GM19397 (cell line): ENCODE measurements around the gene MRPL22.
"Not testable (repeated sequence)": the region's sequence is repeated elsewhere in the genome, so short reads cannot be mapped to it uniquely, and the experiment has no call there.

ENCODE experiments used
- ATAC-seq: cut with Tn5 transposase; IDR thresholded peaks from one replicate; pipeline ENCODE4 v1.9.1; 2021; ENCODE audit warnings: mild to moderate bottlenecking, moderate library complexity; ENCODE audit not compliant: unreplicated experiment

MRPL22 gene

DNA sequence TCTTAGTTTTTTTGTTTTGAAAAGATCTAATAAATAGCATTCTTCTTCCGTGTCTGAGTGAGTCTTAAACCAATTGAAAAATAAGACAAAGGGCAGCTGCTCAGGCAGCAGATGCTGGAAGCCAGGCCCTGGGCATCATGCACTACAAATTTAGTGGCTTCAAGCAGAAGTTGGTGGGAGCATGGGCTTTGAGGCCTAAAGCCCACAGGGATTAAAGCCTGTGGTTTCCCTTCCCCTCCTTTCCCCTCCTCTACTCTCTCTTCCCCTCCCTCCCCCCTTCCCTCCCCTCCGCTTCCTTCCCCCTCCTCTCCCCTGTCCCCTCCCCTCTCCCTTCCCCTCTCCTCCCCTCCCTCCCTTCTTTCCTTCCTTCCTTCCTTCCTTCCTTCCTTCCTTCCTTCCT is 52.6 kb downstream of the MRPL22 start:
- ATAC-seq, result no peak

DNA sequence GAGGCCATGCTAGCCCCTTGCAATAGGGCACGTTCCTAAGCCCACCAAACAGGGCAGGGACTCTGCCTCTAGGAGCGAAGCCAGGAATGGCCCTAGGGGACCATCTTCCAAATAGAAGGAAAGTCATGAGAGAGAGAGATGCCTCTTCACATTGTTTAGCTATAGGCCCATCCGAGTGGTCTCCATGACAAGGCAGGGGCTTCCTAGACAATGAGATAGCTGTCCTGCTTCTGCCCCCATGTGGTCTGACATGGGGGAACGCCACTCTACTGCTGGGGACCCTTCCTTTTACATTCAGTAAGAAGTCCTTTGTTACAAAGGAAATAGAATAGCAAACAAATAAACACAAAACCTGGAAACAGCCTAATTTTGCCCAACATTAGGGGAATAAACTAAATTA is 54.8 kb downstream of the MRPL22 start:
- no peak for ATAC-seq

DNA sequence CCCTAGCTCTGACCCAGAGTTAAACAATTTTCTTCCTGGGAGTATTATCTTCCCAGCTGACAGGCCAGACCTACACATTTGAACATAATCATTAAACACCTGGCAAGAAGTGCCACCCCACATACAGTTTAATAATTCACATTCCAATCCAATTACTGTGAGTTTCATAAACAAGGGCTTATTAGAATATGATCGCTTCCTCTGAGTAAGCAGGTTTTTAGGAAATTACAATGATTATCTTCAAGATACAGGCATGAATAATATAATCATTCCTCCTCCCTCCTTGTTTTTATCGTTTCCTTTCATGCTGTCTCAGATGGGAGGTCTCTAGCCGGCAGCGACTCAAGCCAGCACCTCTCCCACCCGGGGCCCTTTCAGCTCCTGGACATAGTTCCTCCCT is 56.9 kb downstream of the MRPL22 start:
- no peak for ATAC-seq

DNA sequence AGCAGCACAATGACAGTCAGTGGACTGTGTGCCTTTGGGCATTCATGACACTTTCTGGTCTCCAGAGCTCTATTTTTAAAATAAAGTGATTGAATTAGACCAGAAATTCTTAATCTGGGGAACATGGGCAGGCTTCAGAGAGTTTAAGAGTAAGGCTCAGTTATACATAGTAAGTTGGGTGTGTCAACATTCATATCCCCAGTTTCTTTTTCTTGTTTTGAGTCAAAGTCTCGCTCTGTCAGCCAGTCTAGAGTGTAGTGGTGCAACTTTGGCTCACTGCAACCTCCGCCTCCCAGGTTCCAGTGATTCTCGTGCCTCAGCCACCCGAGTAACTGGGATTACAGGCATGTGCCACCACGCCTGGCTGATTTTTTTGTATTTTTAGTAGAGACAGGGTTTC is 59.0 kb downstream of the MRPL22 start:
- no peak for ATAC-seq

DNA sequence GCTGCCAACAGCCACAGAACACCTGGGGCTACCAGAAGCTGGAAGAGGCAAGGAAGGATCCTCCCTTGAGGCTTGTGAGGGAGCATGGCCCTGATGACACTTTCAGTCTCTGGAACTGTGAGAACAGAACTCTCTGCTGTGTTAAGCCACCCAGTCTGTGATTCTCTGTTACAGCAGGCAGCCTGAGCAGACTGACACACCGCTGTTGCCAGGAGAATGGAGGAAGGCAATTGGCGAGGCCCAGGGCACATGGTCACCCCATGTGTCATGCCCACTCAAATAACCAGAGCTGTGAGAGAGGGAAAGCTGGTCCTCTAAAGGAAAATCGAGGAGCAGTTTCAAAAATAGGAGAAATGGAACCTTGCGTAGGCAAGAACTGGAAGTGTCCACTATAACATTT is 60.6 kb downstream of the MRPL22 start:
- ATAC-seq, result no peak

DNA sequence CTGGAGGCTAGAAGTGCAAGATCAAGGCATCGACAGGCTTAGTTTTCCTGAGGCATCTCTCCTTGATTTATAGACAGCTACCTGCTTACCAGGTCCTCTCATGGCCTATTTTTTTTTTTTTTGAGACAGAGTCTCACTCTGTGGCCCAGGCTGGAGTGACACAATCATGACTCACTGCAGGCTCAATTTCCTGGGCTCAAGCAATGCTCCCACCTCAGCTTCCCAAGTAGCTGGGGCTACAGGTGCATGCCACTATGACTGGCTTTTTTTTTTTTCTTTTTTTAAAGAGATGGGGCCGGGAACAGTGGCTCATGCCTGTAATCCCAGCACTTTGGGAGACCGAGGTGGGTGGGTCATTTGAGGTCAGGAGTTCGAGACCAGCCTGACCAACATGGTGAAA is 61.8 kb downstream of the MRPL22 start:
- not testable (repeated sequence) for ATAC-seq

DNA sequence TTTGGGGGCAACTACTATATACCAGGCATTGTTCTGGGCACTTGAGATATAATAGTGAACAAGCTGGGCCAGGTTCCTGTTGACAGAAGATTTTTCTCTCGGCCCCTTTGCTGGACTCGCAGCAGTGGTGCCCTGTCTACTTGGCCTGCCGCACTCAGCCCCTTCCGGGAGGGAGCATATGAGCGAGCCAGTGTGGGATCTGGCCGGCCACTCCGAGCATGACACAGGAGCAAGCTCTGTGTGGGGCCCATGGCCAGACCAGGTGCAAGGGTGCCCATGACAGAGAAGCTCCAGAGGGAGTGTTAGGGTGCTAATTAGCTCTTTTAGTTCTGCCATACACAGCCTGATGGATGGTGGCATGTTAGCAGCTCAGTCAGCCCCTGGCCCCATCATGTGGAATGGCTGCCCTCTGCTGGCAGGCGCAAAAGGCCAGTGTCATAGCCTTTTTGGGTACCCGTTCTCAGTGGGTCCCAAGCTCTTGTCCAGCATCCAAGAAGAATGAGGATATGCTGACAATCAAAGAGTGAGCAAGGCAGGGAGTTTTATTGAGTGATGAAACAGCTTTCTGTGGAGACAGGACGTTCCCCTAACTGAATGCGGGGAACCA is 63.4 kb downstream of the MRPL22 start:
- no peak for ATAC-seq

DNA sequence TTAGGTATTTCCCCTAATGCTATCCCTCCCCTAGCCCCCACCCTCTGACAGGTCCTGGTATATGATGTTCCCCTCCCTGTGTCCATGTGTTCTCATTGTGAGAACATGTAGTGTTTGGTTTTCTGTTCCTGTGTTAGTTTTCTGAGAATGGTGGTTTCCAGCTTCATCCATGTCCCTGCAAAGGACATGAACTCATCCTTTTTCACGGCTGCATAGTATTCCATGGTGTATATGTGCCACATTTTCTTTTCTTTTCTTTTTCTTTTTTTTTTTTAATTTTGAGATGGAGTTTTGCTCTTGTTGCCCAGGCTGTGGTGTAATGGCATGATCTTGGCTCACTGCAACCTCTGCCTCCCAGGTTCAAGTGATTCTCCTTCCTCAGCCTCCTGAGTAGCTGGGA is 65.4 kb downstream of the MRPL22 start:
- not testable (repeated sequence) for ATAC-seq

DNA sequence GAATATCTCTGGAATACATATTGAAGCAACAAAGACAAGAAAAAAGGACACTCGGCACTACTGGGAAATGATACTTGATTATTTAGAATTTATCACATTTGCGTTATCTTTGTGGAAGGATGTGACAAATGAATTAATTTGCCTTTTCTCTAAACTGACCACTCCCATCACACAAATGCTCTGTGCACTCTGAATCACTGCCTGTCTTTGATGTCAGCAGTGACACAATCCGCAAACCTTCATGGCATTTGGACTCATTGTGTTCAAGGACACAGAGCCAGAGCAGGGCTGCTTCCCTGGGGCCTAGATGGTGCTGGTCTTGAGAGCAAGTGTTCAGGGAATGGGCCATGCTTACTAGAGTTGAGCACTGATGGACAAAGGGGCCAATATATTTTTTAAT is 67.8 kb downstream of the MRPL22 start:
- no peak for ATAC-seq

DNA sequence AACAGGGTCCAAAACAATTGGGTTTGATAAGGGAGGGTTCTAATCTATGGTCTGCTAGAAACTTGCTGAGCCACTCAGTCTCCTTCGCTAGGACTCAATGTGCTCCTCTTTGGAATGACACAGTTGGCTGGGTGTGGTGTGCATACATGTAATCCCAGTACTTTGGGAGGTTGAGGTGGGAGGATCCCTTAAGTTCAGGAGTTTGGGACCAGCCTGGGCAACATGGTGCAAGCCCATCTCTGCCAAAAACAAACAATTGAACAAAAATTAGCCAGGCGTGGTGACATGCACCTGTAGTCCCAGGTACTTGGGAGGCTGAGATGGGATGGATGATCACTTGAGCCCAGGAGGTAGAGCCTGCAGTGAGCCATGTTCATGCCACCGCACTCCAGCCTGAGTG is 70.0 kb downstream of the MRPL22 start:
- no peak for ATAC-seq

DNA sequence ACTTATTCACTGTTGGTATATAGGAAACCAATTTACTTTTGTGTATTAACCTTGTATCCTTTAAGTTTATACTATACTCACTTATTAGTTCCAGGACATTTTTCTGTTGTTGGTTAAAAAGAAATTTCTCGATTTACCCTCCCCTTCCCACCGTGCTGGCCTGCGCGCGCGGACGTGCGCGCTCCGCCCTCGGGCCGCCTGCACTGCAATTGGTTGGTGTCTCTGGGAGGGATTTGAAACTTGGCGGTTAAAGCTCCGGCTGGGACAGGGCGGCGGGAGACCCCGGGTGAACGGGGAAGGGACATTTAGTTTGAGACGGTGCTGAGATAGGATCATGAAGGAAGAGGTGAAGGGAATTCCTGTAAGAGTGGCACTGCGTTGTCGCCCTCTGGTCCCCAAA is 72.7 kb downstream of the MRPL22 start, which contains the start of gene KIF4B:
TSS of gene KIF4B (plus strand) at position 230 of the 400 bp plus-strand sequence. CDS start at position 335, 105 bp downstream.
- ATAC-seq, result no peak

DNA sequence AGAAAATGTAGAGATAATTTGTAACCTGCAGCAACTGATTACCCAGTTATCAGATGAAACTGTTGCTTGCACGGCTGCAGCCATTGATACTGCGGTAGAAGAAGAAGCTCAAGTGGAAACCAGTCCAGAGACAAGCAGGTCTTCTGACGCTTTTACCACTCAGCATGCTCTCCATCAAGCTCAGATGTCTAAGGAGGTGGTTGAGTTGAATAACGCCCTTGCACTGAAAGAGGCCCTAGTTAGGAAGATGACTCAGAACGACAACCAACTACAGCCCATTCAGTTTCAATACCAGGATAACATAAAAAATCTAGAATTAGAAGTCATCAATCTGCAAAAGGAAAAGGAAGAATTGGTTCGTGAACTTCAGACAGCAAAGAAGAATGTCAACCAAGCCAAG is 74.4 kb downstream of the MRPL22 start:
- ATAC-seq, result no peak

DNA sequence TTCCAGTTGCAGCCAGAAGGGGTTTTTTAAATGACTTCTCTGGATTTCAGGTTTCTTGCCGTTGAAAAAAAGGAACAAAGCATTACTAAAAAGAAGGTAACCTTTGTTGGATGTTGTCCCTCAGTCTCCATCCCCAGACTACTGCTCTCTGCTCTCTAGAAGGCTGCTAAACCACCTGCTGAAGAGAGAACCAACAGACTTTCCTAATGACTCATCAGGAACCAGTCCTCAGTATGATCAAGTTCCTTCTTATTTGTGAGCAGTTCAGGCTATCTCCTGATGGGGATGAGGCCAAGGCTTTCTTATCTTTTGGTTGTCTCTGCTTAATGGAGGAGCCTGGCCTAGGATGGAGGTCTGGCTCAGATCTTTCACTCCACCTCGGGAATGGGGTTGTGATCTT is 76.7 kb downstream of the MRPL22 start:
- ATAC-seq, result peak; percentile 82
